RWPE2 (cell line): ENCODE measurements around the gene USP2.

Source experiments
- ATAC-seq: fragments of 200-7000 bp; cut with Tn5 transposase; 3 replicates; pipeline ENCODE4 v1.9.1; 2021; ENCODE audit warnings: low read depth
- DNase-seq: peaks from one replicate; pipeline ENCODE4 v3.0.0-alpha.2; 2020; ENCODE audit warnings: low spot score
- H3K27ac ChIP-seq: fragments of 450-650 bp; 2 replicates; pipeline ENCODE4 v1.5.1; 2017; ENCODE audit warnings: mild to moderate bottlenecking; ENCODE audit not compliant: poor library complexity, severe bottlenecking
- H3K27me3 ChIP-seq: fragments of 250-450 bp; sonication (Bioruptor Pico); 2 replicates; pipeline ENCODE4 v1.5.1; 2021; ENCODE audit warnings: mild to moderate bottlenecking, moderate library complexity; ENCODE audit not compliant: insufficient read depth, poor library complexity, severe bottlenecking
- H3K36me3 ChIP-seq: fragments of 250-450 bp; sonication (Bioruptor Pico); 2 replicates; pipeline ENCODE4 v1.5.1; 2020; ENCODE audit warnings: low read depth, mild to moderate bottlenecking, moderate library complexity
- H3K4me1 ChIP-seq: fragments of 250-450 bp; sonication (Bioruptor Pico); 2 replicates; pipeline ENCODE4 v1.5.1; 2021; ENCODE audit warnings: mild to moderate bottlenecking, moderate library complexity; ENCODE audit not compliant: insufficient read depth, poor library complexity, severe bottlenecking
- H3K4me3 ChIP-seq: fragments of 250-450 bp; sonication (Bioruptor Pico); 2 replicates; pipeline ENCODE4 v1.5.1; 2021; ENCODE audit warnings: mild to moderate bottlenecking, moderate library complexity; ENCODE audit not compliant: severe bottlenecking
- H3K9me3 ChIP-seq: fragments of 250-450 bp; sonication (Bioruptor Pico); 2 replicates; pipeline ENCODE4 v1.5.1; 2021; ENCODE audit warnings: mild to moderate bottlenecking, moderate library complexity; ENCODE audit not compliant: severe bottlenecking
- TF ChIP-seq, protein P1 (sequence below): fragments of 450-650 bp; IDR thresholded peaks from one replicate; pipeline ENCODE4 v1.5.1; 2017; ENCODE audit warnings: mild to moderate bottlenecking, moderate library complexity; ENCODE audit not compliant: poor library complexity, severe bottlenecking

USP2 gene

DNA sequence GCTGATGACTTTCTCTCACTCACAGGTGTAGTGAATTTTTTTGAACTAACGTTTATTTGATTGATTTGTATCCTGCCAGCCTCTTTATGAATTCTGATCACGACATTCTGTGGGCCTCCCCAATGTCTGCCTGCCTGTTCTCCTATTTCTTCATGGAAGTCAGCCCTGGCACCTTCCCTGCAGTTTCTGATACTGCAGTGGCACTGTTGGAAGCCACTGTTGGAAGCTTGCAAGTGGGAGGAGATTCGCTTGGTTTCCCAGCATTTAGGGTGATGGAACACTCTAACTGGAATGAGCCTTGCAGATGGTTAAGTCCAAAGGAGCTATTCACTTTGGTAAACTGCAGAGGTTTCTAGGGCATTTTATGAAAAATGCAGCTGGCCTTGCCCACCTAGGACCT lies 42.8 kb upstream of the USP2 start:
- H3K4me1 ChIP-seq, result no peaks in the 10 kb centered on the region
- no peak overlapping the region for H3K27ac ChIP-seq
- no peak for DNase-seq
- peaks cover 31% of the 10 kb centered on the region for H3K27me3 ChIP-seq
- TF ChIP-seq, protein P1, sequence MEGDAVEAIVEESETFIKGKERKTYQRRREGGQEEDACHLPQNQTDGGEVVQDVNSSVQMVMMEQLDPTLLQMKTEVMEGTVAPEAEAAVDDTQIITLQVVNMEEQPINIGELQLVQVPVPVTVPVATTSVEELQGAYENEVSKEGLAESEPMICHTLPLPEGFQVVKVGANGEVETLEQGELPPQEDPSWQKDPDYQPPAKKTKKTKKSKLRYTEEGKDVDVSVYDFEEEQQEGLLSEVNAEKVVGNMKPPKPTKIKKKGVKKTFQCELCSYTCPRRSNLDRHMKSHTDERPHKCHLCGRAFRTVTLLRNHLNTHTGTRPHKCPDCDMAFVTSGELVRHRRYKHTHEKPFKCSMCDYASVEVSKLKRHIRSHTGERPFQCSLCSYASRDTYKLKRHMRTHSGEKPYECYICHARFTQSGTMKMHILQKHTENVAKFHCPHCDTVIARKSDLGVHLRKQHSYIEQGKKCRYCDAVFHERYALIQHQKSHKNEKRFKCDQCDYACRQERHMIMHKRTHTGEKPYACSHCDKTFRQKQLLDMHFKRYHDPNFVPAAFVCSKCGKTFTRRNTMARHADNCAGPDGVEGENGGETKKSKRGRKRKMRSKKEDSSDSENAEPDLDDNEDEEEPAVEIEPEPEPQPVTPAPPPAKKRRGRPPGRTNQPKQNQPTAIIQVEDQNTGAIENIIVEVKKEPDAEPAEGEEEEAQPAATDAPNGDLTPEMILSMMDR, result no peak
- no peaks in the 10 kb centered on the region for H3K9me3 ChIP-seq
- no peak for ATAC-seq
- no peak overlapping the region for H3K4me3 ChIP-seq
- no peaks in the 10 kb centered on the region for H3K36me3 ChIP-seq

DNA sequence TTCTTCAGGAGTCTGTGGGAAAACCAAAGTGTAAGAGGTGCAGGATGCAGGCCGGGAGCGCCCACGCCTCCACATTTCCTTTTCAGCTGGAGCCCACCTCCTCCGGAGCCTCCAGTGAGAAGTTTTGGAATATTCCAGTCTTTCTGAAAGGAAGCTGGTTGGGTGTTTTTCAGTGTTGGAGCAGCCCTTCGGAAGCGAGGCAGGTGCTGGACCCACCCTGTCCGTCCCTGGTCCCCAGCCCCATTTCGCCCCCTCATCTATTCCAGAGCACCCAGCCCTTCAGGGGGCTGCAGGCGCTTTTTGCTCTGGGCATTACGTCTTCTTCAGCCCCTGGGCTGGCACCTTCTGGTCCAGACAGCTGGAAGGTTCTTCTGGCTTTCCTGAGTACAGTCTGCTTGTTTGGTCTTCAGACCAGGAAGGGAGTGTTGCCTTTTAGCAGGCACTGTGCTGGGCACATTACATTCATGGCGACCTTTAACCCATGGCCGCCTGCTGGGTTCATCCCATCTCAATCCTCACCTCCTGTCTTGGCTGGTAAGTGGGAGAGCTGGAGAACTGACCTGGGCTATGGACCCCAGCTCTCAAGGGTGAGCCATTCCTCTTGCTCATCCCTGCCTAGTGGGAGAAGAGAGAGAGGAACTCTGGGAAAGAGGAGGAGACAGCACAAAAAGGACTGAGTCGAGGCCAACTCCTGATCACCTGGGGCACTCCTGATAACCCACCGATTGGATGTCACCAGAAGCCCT lies 42.2 kb upstream of the USP2 start:
- peaks cover 31% of the 10 kb centered on the region for H3K27me3 ChIP-seq
- no peak overlapping the region for H3K4me3 ChIP-seq
- TF ChIP-seq, protein P1, result no peak
- no peaks in the 10 kb centered on the region for H3K9me3 ChIP-seq
- H3K36me3 ChIP-seq, result no peaks in the 10 kb centered on the region
- H3K4me1 ChIP-seq, result no peaks in the 10 kb centered on the region
- ATAC-seq (no peak), DNase-seq (no peak)
- no peak overlapping the region for H3K27ac ChIP-seq

DNA sequence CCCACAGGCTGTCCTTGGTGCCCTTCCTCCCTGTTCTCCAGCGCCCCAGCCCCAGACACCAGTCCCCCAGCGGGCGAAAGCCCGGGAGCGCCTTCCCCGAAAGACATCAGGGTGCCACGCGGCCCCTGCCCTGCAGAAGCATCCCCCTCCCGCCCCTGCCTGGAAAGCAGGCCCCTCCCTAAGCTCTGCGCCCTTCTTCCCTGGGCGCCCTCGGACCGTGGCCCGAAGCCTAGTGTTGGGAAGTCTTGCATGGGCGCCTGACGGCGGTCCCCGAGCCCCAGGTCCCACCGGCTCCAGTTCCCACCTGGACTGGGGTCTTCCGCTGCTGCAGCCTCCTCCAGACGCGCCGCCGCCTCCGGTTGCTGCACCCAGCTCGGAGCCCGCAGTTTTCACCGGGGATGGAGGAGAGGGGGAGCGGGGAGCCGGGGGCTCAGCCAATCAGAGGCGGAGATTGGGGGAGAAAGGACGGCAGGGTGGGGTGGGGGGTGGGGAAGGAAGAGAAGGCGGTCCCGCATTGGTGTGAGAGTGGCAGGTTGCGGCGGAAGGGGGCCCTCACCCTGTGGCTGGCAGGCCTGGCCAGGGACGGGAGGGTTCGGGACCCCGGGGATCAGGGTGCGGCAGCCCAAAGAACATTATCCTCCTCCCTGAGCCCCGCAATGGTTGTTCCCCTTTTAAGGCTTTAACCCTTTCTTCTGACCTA lies 41.5 kb upstream of the USP2 start, which contains the start of gene THY1:
TSS of gene THY1 (minus strand) at position 364 of the 700 bp plus-strand sequence. CDS start 2,267 bp downstream, outside the sequence.
- Histone ChIP-seq H3K9me3 (no peaks in the 10 kb centered on the region), H3K27me3 (peaks cover 31% of the 10 kb centered on the region), H3K4me1 (no peaks in the 10 kb centered on the region), H3K4me3 (peak within 1 kb of the TSS; percentile 7), H3K36me3 (no peaks in the 10 kb centered on the region), H3K27ac (no peak within 1 kb of the TSS)
- no peak for DNase-seq
- TF ChIP-seq, protein P1, result no peak
- no peak for ATAC-seq

DNA sequence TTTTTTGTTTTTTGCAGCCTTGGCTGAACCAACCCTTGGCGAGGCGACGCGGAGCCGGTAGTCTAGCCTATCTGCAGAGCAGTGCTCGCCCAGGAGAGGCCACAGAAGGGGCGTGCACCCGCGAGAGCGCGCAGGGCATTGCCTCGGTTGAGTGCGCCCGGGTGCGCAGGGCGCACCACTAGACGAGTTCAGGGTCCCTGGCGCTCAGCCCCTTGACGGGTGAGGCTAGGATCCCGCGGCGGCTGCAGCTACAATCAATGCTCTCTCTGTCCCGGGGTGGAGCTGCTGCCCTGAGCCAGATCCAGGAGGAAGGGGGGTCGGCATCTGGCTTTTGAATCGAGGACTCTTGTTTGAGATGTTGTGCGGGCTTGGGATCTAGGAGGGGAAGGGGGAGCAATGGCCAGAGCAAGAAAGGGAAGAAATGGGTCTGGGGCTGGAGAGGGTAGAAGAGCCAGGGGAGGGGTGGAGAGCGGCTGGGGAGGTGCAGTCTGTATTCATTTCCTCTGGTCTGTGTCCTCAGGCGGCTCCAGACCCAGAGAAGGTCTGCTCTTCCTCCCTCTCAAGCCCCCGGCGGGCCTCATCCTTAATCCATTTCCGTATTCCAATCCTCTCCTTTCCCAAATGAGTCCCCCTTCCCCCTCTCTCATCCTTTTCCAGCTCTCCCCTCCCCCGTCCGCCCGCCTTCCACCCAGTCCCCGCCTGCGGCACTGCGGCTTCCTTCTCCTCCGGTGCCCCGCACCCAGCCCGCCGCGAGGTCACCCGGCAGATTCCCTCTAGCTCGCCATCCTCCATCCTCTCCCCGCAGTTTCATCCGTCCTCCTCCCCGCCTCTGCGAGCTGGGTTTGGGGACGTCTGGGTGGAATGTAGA lies 40.7 kb upstream of the USP2 start:
- no peaks in the 10 kb centered on the region for H3K36me3 ChIP-seq
- H3K9me3 ChIP-seq, result no peaks in the 10 kb centered on the region
- DNase-seq (no peak), ATAC-seq (peak; percentile 37; the same call in 2 of the 3 replicates)
- peak overlapping the region; percentile 7 for H3K4me3 ChIP-seq
- H3K27ac ChIP-seq, result no peak overlapping the region
- no peaks in the 10 kb centered on the region for H3K4me1 ChIP-seq
- H3K27me3 ChIP-seq, result peaks cover 31% of the 10 kb centered on the region
- TF ChIP-seq, protein P1, result no peak
